Peyer's patch (tissue), 4 donors: Measurements from ENCODE around the gene CTSH. TPM values are rescaled to one million over a fixed set of nuclear protein-coding genes. Genes with fewer than 3 reads are reported as not detected.
A peak's percentile ranks its signal among the peaks of the same experiment; 100 is the strongest.

Experiments
- DNase-seq, 3 donors: peaks; one replicate each; pipeline ENCODE4 v3.0.0-alpha.2; 2017 to 2019
- H3K27ac ChIP-seq, 4 donors: fragments of 200-600 bp; sonication (generic); one replicate each; pipeline ENCODE4 v1.5.1; 2016 to 2019
- H3K27me3 ChIP-seq, 2 donors: fragments of 200-600 bp; sonication (generic); one replicate each; pipeline ENCODE4 v1.5.1; 2019
- H3K36me3 ChIP-seq, 3 donors: fragments of 200-600 bp; sonication (generic); one replicate each; pipeline ENCODE4 v1.5.1; 2016 to 2019
- H3K4me1 ChIP-seq, 4 donors: fragments of 200-600 bp; sonication (generic); one replicate each; pipeline ENCODE4 v1.5.1; 2016 to 2019
- H3K4me3 ChIP-seq, 4 donors: fragments of 200-600 bp; sonication (generic); 1 replicate in 3 of 4; 2 replicates in 1 of 4; pipeline ENCODE4 v1.5.1; 2016 to 2019; ENCODE audit warnings: mild to moderate bottlenecking in 1 of 4
- H3K9me3 ChIP-seq, 4 donors: fragments of 200-600 bp; sonication (generic); one replicate each; pipeline ENCODE4 v1.5.1; 2016 to 2019; ENCODE audit warnings: mild to moderate bottlenecking in 1 of 4
- CTCF ChIP-seq, 6 experiments: fragments of 450-650 bp in 4 of 6; fragments of 200-600 bp in 2 of 6; sonication (generic) in 1 of 6; IDR thresholded peaks; one replicate each; pipeline ENCODE4 v1.5.1; 2017 to 2019; ENCODE audit warnings: antibody characterized with exemption in 6 of 6, mild to moderate bottlenecking in 3 of 6, moderate library complexity in 1 of 6
- POLR2A ChIP-seq, 2 donors: fragments of 450-650 bp; IDR thresholded peaks; one replicate each; pipeline ENCODE4 v1.5.1; 2017; ENCODE audit warnings: antibody characterized with exemption in 2 of 2, mild to moderate bottlenecking in 2 of 2, moderate library complexity in 2 of 2
- total RNA-seq, 4 donors: library from RNA; depleted of rRNA; stranded (reverse); fragments of >200 nt; gene quantifications; one replicate each; pipeline ENCODE4 v1.1.0, GENCODE V29; 2016

Gene CTSH
- total RNA-seq, 4 donors from 2014 or later, result 99.9 to 198 (median 161) TPM

- H3K27me3 ChIP-seq, result no peaks in the 10 kb centered on the region
- DNase-seq, result no peak
- no peaks in the 10 kb centered on the region for H3K9me3 ChIP-seq
- no peak overlapping the region for H3K4me3 ChIP-seq
- H3K4me1 ChIP-seq, result peaks cover 0 to 19% (median 0%) of the 10 kb centered on the region in 4 donors
- peak overlapping the region in 2 of 4 donors; percentile 22 to 71 for H3K27ac ChIP-seq
- H3K36me3 ChIP-seq, result no peaks in the 10 kb centered on the region
- TF ChIP-seq CTCF (IDR thresholded peaks at IDR 0.05) (no peak), POLR2A (IDR thresholded peaks at IDR 0.05) (no peak)
Measured at GRCh38 chr15:78976691-78977090, 31.8 kb upstream of the CTSH start.

GRCh38 chr15:78974272-78974918 lies 29.5 kb upstream of the CTSH start:
- no peaks in the 10 kb centered on the region for H3K9me3 ChIP-seq
- H3K27ac ChIP-seq, result no peak overlapping the region
- H3K36me3 ChIP-seq, result no peaks in the 10 kb centered on the region
- H3K4me3 ChIP-seq, result no peak overlapping the region
- DNase-seq, result no peak
- no peaks in the 10 kb centered on the region for H3K27me3 ChIP-seq
- no peak for TF ChIP-seq POLR2A (IDR thresholded peaks at IDR 0.05)
- TF ChIP-seq CTCF (IDR thresholded peaks at IDR 0.05), result no peak
- H3K4me1 ChIP-seq, result peaks cover 0 to 17% (median 0%) of the 10 kb centered on the region in 4 donors

GRCh38 chr15:78969687-78970349 lies 25.0 kb upstream of the CTSH start:
- no peak for TF ChIP-seq POLR2A (IDR thresholded peaks at IDR 0.05)
- no peak for TF ChIP-seq CTCF (IDR thresholded peaks at IDR 0.05)
- Histone ChIP-seq H3K4me1 (no peaks in the 10 kb centered on the region), H3K9me3 (no peaks in the 10 kb centered on the region), H3K27ac (no peak overlapping the region), H3K4me3 (no peak overlapping the region), H3K27me3 (no peaks in the 10 kb centered on the region), H3K36me3 (no peaks in the 10 kb centered on the region)
- DNase-seq, result no peak

- Histone ChIP-seq H3K27me3 (no peaks in the 10 kb centered on the region), H3K4me3 (no peak overlapping the region), H3K4me1 (no peaks in the 10 kb centered on the region), H3K9me3 (no peaks in the 10 kb centered on the region), H3K27ac (no peak overlapping the region), H3K36me3 (no peaks in the 10 kb centered on the region)
- TF ChIP-seq POLR2A (IDR thresholded peaks at IDR 0.05) (no peak), CTCF (IDR thresholded peaks at IDR 0.05) (no peak)
- no peak for DNase-seq
Measured at GRCh38 chr15:78968539-78969271, 23.9 kb upstream of the CTSH start.

GRCh38 chr15:78968114-78968513 lies 23.3 kb upstream of the CTSH start:
- no peak overlapping the region for H3K27ac ChIP-seq
- TF ChIP-seq CTCF (IDR thresholded peaks at IDR 0.05) (no peak), POLR2A (IDR thresholded peaks at IDR 0.05) (no peak)
- no peaks in the 10 kb centered on the region for H3K9me3 ChIP-seq
- H3K27me3 ChIP-seq, result no peaks in the 10 kb centered on the region
- H3K4me3 ChIP-seq, result no peak overlapping the region
- DNase-seq, result no peak
- H3K36me3 ChIP-seq, result no peaks in the 10 kb centered on the region
- no peaks in the 10 kb centered on the region for H3K4me1 ChIP-seq
